OCI-LY1 (cell line): ENCODE measurements around the gene CCDC167.

ENCODE experiments used
- H2AFZ ChIP-seq: fragments of 200-600 bp; sonication (generic), shearing (Covaris generic); 2 replicates; pipeline ENCODE4 v1.6.0; 2014; ENCODE audit warnings: antibody characterized with exemption, mild to moderate bottlenecking, low read length
- H3F3A ChIP-seq: fragments of 200-600 bp; sonication (generic), shearing (Covaris generic); 2 replicates; pipeline ENCODE4 v1.6.0; 2014; ENCODE audit warnings: mild to moderate bottlenecking, antibody characterized with exemption, low read length, moderate library complexity; ENCODE audit not compliant: insufficient read depth
- H3K27ac ChIP-seq: fragments of 200-600 bp; sonication (generic); 2 replicates; pipeline ENCODE4 v1.5.1; 2014; ENCODE audit warnings: low read length, mixed run types, mild to moderate bottlenecking, low read depth; ENCODE audit not compliant: poor library complexity, severe bottlenecking
- H3K27me3 ChIP-seq: fragments of 200-600 bp; sonication (generic); 2 replicates; pipeline ENCODE4 v1.6.0; 2014; ENCODE audit warnings: antibody characterized with exemption, mild to moderate bottlenecking, low read length, moderate library complexity; ENCODE audit not compliant: insufficient read depth
- H3K36me3 ChIP-seq: fragments of 200-600 bp; sonication (generic); 2 replicates; pipeline ENCODE4 v1.6.1; 2014; ENCODE audit warnings: mild to moderate bottlenecking, antibody characterized with exemption, low read length, moderate library complexity, mixed read lengths; ENCODE audit not compliant: insufficient read depth
- H3K4me1 ChIP-seq: fragments of 200-600 bp; sonication (generic); 2 replicates; pipeline ENCODE4 v1.5.1; 2014; ENCODE audit warnings: mild to moderate bottlenecking, low read length, moderate library complexity; ENCODE audit not compliant: insufficient read depth, severe bottlenecking
- H3K4me2 ChIP-seq: fragments of 200-600 bp; sonication (generic), shearing (Covaris generic); 2 replicates; pipeline ENCODE4 v1.6.1; 2014; ENCODE audit warnings: low read length
- H3K4me3 ChIP-seq: fragments of 200-600 bp; sonication (generic); 2 replicates; pipeline ENCODE4 v1.5.1; 2014; ENCODE audit warnings: low read length, low read depth, mild to moderate bottlenecking, mixed read lengths; ENCODE audit not compliant: poor library complexity, severe bottlenecking
- H3K79me2 ChIP-seq: fragments of 200-600 bp; shearing (Covaris generic); 2 replicates; pipeline ENCODE4 v1.6.1; 2016; ENCODE audit warnings: mixed run types, low read length, mixed read lengths; ENCODE audit not compliant: insufficient read depth
- H3K9ac ChIP-seq: fragments of 200-600 bp; sonication (generic), shearing (Covaris generic); 2 replicates; pipeline ENCODE4 v1.6.1; 2014; ENCODE audit warnings: mild to moderate bottlenecking, low read length, mixed read lengths
- H3K9me2 ChIP-seq: fragments of 200-600 bp; sonication (generic), shearing (Covaris generic); 2 replicates; pipeline ENCODE4 v1.6.1; 2014; ENCODE audit warnings: low read depth, mild to moderate bottlenecking, low read length, mixed read lengths
- H3K9me3 ChIP-seq: fragments of 200-600 bp; shearing (Covaris generic); 2 replicates; pipeline ENCODE4 v1.6.1; 2014; ENCODE audit warnings: low read length, mixed read lengths
- H4K20me1 ChIP-seq: fragments of 200-600 bp; sonication (generic), shearing (Covaris generic); 2 replicates; pipeline ENCODE4 v1.6.0; 2016; ENCODE audit warnings: mild to moderate bottlenecking, low read length; ENCODE audit not compliant: insufficient read depth
- CTCF ChIP-seq: fragments of 200-600 bp; sonication (generic), shearing (Covaris generic); IDR thresholded peaks from 2 replicates; pipeline ENCODE4 v1.5.1; 2017; ENCODE audit warnings: mild to moderate bottlenecking, antibody characterized with exemption, low read length, moderate library complexity, mixed read lengths
- EZH2 ChIP-seq: fragments of 200-600 bp; sonication (generic), shearing (Covaris generic); IDR thresholded peaks from 2 replicates; pipeline ENCODE4 v1.8.0; 2017; ENCODE audit warnings: borderline replicate concordance, mixed run types, mild to moderate bottlenecking, antibody characterized with exemption, low read length, moderate library complexity, mixed read lengths

CCDC167 gene

GRCh38 chr6:37474316-37474715 is 25.4 kb downstream of the CCDC167 start:
- H2AFZ ChIP-seq = no peak overlapping the region
- H3F3A ChIP-seq = no peaks in the 10 kb centered on the region
- no peak overlapping the region for H3K4me2 ChIP-seq
- no peaks in the 10 kb centered on the region for H3K4me1 ChIP-seq
- TF ChIP-seq CTCF (no peak), EZH2 (no peak)
- H3K27me3 ChIP-seq = no peaks in the 10 kb centered on the region
- H3K79me2 ChIP-seq = no peaks in the 10 kb centered on the region
- no peak overlapping the region for H3K27ac ChIP-seq
- no peak overlapping the region for H3K9ac ChIP-seq
- H3K36me3 ChIP-seq = peaks cover 81% of the 10 kb centered on the region
- no peaks in the 10 kb centered on the region for H3K9me2 ChIP-seq
- no peak overlapping the region for H3K4me3 ChIP-seq
- no peaks in the 10 kb centered on the region for H3K9me3 ChIP-seq
- H4K20me1 ChIP-seq = no peaks in the 10 kb centered on the region

GRCh38 chr6:37473364-37474095 is 26.2 kb downstream of the CCDC167 start:
- no peaks in the 10 kb centered on the region for H4K20me1 ChIP-seq
- no peak overlapping the region for H3K9ac ChIP-seq
- no peak overlapping the region for H3K4me3 ChIP-seq
- no peaks in the 10 kb centered on the region for H3K79me2 ChIP-seq
- TF ChIP-seq CTCF (no peak), EZH2 (no peak)
- no peaks in the 10 kb centered on the region for H3K27me3 ChIP-seq
- no peak overlapping the region for H3K4me2 ChIP-seq
- H3F3A ChIP-seq = no peaks in the 10 kb centered on the region
- H3K9me3 ChIP-seq = no peaks in the 10 kb centered on the region
- no peaks in the 10 kb centered on the region for H3K9me2 ChIP-seq
- H3K27ac ChIP-seq = no peak overlapping the region
- H2AFZ ChIP-seq = no peak overlapping the region
- no peaks in the 10 kb centered on the region for H3K4me1 ChIP-seq
- peaks cover 74% of the 10 kb centered on the region for H3K36me3 ChIP-seq

GRCh38 chr6:37467718-37468117 is 32.0 kb downstream of the CCDC167 start:
- Histone ChIP-seq H3K9ac (no peak overlapping the region), H3K4me2 (no peak overlapping the region), H4K20me1 (no peaks in the 10 kb centered on the region), H3K79me2 (no peaks in the 10 kb centered on the region), H3K4me1 (no peaks in the 10 kb centered on the region), H3K4me3 (no peak overlapping the region), H3K36me3 (peaks cover 75% of the 10 kb centered on the region), H3K9me2 (no peaks in the 10 kb centered on the region), H3K27ac (no peak overlapping the region), H3K27me3 (no peaks in the 10 kb centered on the region), H2AFZ (no peak overlapping the region), H3K9me3 (peaks cover 3% of the 10 kb centered on the region; the same call in 1 of the 2 replicates), H3F3A (no peaks in the 10 kb centered on the region)
- TF ChIP-seq CTCF = no peak
- no peak for TF ChIP-seq EZH2
